WERI-Rb-1 (cell line): ENCODE data around the gene GPBP1.
"Not testable (repeated sequence)": the region's sequence is repeated elsewhere in the genome, so short reads cannot be mapped to it uniquely, and the experiment has no call there.

Experiments used
- DNase-seq: peaks from one replicate; pipeline ENCODE4 v3.0.0-alpha.2; 2020
- H3K27ac ChIP-seq: fragments of 250-450 bp; sonication (Bioruptor Pico); 2 replicates; pipeline ENCODE4 v1.5.1; 2020; ENCODE audit warnings: mild to moderate bottlenecking, moderate library complexity
- H3K27me3 ChIP-seq: fragments of 250-450 bp; sonication (Bioruptor Pico); 2 replicates; pipeline ENCODE4 v1.5.1; 2021; ENCODE audit warnings: mild to moderate bottlenecking, low read depth, moderate library complexity; ENCODE audit not compliant: insufficient read depth, severe bottlenecking
- H3K36me3 ChIP-seq: fragments of 250-450 bp; sonication (Bioruptor Pico); 2 replicates; pipeline ENCODE4 v1.5.1; 2020; ENCODE audit warnings: mild to moderate bottlenecking, moderate library complexity
- H3K4me3 ChIP-seq: 2 replicates; pipeline ENCODE4 v1.5.1; 2011; ENCODE audit warnings: low read depth, mild to moderate bottlenecking, control low read depth, low read length
- H3K9me3 ChIP-seq: fragments of 250-450 bp; sonication (Bioruptor Pico); 2 replicates; pipeline ENCODE4 v1.5.1; 2021; ENCODE audit warnings: mild to moderate bottlenecking, moderate library complexity; ENCODE audit not compliant: severe bottlenecking
- TF ChIP-seq, protein P1 (sequence below): IDR thresholded peaks from 2 replicates; pipeline ENCODE4 v1.5.1; 2011; ENCODE audit warnings: low read depth, mild to moderate bottlenecking, control low read depth, inconsistent platforms, low read length

Gene GPBP1

DNA sequence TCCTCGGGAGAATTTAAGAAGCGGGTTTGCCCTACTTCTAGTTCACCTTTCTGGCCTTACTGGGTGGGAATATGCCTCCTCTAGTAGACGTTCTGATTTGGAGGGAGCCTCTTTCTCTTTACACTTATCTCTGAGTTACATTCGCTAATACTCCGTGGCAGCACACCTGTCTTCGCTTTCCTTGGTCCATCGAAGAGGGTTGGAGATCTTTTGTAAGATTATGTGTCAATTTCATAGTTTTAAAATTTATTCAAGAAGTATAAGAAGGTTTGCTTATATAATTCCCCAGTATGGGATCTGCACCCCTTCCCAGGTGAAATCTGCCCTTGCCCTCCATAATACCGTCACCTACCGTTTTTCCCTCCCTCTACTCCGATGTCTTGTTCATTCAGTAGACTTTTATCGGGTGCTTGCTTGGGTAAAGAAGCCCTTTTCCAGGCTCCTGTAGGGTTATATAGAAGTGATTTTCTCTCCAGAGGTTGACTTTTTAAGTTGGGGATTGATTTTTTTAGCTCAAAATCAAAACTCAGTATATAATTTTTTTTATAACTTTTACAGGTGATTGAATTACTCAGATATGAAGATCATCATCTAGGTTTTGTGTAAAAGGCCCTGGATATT, 1.1 kb downstream of the GPBP1 start:
- H3K4me3 ChIP-seq: peak overlapping the region; percentile 100
- peaks cover 45% of the 10 kb centered on the region for H3K36me3 ChIP-seq
- H3K27me3 ChIP-seq: no peaks in the 10 kb centered on the region
- H3K9me3 ChIP-seq: no peaks in the 10 kb centered on the region
- TF ChIP-seq, protein P1, sequence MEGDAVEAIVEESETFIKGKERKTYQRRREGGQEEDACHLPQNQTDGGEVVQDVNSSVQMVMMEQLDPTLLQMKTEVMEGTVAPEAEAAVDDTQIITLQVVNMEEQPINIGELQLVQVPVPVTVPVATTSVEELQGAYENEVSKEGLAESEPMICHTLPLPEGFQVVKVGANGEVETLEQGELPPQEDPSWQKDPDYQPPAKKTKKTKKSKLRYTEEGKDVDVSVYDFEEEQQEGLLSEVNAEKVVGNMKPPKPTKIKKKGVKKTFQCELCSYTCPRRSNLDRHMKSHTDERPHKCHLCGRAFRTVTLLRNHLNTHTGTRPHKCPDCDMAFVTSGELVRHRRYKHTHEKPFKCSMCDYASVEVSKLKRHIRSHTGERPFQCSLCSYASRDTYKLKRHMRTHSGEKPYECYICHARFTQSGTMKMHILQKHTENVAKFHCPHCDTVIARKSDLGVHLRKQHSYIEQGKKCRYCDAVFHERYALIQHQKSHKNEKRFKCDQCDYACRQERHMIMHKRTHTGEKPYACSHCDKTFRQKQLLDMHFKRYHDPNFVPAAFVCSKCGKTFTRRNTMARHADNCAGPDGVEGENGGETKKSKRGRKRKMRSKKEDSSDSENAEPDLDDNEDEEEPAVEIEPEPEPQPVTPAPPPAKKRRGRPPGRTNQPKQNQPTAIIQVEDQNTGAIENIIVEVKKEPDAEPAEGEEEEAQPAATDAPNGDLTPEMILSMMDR: no peak
- peak overlapping the region; percentile 100 for H3K27ac ChIP-seq
- no peak for DNase-seq

DNA sequence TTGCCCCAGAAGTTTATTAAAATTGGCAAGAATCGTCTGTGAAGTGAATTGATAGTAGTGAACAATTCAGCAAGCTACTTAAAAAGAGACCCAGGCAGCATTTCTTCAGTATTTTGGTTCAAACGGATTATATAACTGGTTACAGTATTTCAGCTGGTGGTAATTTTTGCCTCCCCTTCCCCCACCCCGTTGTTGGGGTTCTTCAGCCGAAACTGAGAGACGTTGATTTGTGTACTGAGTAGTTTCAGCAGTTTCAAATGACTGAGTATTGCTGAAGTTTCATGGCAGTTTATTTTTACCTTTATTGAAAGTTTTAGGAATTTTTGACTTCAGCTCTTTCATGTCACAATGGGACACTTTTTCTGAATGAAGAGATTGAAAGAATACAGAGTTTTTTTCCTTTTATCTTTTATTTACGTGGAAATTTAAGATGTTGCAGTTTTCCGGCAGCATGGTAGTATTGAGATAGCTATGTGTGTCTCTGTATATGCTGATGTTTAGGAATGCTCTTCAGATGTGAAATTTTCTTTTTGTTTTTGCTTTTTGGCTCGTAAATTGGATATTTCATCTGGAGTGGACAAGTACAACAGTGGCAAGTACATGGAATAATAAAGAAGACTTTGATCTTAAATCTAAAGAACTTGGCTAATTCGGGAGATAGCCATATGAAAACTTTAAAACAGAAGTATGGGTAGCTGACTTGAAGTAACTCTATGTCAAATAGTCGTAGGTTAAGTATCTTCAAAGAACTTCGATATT, 1.9 kb downstream of the GPBP1 start:
- DNase-seq: no peak
- Histone ChIP-seq H3K27ac (peak overlapping the region; percentile 100), H3K27me3 (no peaks in the 10 kb centered on the region), H3K36me3 (peaks cover 52% of the 10 kb centered on the region), H3K4me3 (peak overlapping the region; percentile 100), H3K9me3 (no peaks in the 10 kb centered on the region)
- TF ChIP-seq, protein P1: no peak

DNA sequence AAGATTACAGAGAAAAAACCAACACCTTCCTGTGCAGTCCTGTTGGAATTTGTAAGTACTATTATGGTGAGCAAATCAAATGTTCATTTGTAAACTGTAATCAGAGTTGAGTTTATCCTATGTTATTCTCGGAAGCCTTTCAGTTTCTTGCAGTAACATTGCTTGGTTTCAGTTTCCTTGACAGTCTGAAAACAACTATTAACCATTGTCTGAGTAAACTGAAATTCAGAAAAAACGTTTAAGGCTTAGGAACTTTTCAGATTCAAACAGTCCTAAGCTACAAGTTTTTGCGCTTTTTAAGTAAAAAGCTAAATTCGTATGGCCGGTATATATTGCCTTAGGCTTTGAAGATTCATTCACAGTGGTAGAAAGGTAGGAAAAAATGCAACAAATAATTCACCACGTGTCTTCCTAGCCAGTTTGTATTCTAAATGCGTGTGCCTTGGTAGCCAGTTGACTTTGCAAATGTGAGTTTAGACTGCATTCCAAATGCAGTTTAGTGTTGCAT, 2.5 kb downstream of the GPBP1 start:
- no peaks in the 10 kb centered on the region for H3K9me3 ChIP-seq
- peak overlapping the region; percentile 3 for H3K27ac ChIP-seq
- peaks cover 52% of the 10 kb centered on the region for H3K36me3 ChIP-seq
- TF ChIP-seq, protein P1: no peak
- DNase-seq: no peak
- H3K27me3 ChIP-seq: no peaks in the 10 kb centered on the region
- peak overlapping the region; percentile 100 for H3K4me3 ChIP-seq

DNA sequence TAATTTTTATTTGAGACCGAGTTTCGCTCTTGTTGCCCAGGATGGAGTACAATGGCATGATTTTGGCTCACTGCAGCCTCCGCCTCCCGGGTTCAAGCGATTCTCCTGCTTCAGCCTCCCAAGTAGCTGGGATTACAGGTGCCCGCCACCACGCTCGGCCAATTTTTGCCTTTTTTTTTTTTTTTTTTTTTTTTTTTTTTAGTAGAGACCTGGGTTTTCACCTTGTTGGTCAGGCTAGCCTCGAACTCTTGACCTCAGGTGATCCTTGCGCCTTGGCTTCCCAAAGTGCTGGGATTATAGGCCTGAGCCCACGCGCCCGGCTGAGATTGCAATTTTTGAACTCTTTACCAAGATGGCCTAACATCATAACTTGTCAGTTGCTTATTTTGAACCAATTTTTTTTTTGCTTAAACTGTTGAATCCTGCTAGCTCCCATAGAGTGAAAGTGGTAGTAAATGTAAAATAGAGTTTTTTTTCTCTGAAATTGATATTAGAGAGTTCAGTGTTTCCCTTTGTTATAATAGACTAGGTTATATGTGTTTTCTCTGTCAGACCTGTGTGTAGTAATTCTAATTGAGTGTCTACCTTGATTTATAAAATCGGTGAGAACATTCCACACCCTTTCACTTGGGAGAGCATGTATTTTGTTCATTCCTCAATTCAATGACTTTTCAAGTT, 3.8 kb downstream of the GPBP1 start:
- TF ChIP-seq, protein P1: no peak
- Histone ChIP-seq H3K27ac (no peak overlapping the region), H3K27me3 (no peaks in the 10 kb centered on the region), H3K36me3 (peaks cover 59% of the 10 kb centered on the region), H3K4me3 (peak overlapping the region; percentile 33), H3K9me3 (no peaks in the 10 kb centered on the region)
- no peak for DNase-seq

DNA sequence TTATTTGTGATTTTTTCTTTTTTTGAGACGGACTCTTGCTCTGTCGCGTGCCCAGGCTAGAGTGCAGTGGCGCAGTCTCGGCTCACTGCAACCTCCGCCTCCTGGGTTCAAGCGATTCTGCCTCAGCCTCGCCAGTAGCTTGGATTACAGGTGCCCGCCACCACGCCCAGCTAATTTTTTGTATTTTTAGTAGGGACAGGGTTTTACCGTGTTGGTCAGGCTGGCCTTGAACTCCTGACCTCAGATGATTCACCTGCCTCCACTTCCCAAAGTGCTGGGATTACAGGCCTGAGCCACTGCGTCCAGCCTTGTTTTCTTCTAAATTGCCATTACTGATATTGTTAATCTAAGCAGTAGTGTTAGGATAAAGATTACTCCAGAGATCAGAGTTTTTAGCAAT, 4.4 kb downstream of the GPBP1 start:
- Histone ChIP-seq H3K36me3 (peaks cover 64% of the 10 kb centered on the region), H3K4me3 (peak overlapping the region; percentile 33)
- not testable (repeated sequence) for H3K27me3 ChIP-seq, DNase-seq, H3K27ac ChIP-seq, H3K9me3 ChIP-seq
